Placental epithelial cell (primary cell): ENCODE data around the gene AKR1C3. TPM values are rescaled to one million over a fixed set of nuclear protein-coding genes. Genes with fewer than 3 reads are reported as not detected.

Experiments used
- small RNA-seq: library from RNA; depleted of rRNA; stranded (forward); fragments of <200 nt; gene quantifications from one replicate; pipeline ENCODE3, GENCODE V24; 2012
- total RNA-seq: library from RNA; depleted of rRNA; stranded (reverse); fragments of >200 nt; gene quantifications from 2 replicates; pipeline ENCODE4 v1.2.3, GENCODE V29; 2012

Gene AKR1C3
- 0.39 TPM in 1 of 2 replicates, not detected in the other for total RNA-seq

GRCh38 chr10:5094265-5095205, at the start of gene AKR1C3:
Gene AKR1C3, plus strand, starts transcription at chr10:5094414. Its CDS starts 31 bp downstream, at chr10:5094445.

Small RNA genes lying within 50 kb of the gene (small RNA-seq; reads per million reads assigned to genes)
- not detected for gene RF00096

Other genes with a start within 250 kb of the AKR1C3 start
- 0.79 and 1.3 TPM in 2 replicates for gene AKR1C1, start 131.0 kb upstream of the AKR1C3 start, total RNA-seq
- gene AKR1C2, start 90.6 kb upstream of the AKR1C3 start, total RNA-seq = 0.39 and 0.65 TPM in 2 replicates
- not detected in 2 replicates for gene AKR1C8, start 90.7 kb downstream of the AKR1C3 start, total RNA-seq
- gene AKR1C4, start 102.4 kb downstream of the AKR1C3 start, total RNA-seq = not detected in 2 replicates